GM12891 (cell line): ENCODE data around the gene BEGAIN.

Source experiments
- DNase-seq: peaks from one replicate; pipeline ENCODE4 v3.0.0; 2011; ENCODE audit warnings: low spot score; ENCODE audit not compliant: insufficient read length
- FAIRE-seq: peaks from 2 replicates; lab custom pipeline; 2011; peaks lifted over from hg19 to GRCh38; lab: Jason Lieb, UNC
- PAX5 ChIP-seq: IDR thresholded peaks from 2 replicates; pipeline ENCODE4 v1.6.1; 2011; ENCODE audit warnings: low read length, moderate library complexity, mild to moderate bottlenecking; ENCODE audit not compliant: insufficient read depth, severe bottlenecking
- POLR2A ChIP-seq: IDR thresholded peaks from 2 replicates; pipeline ENCODE4 v1.6.1; 2011; ENCODE audit warnings: low read depth, low read length, control low read depth
- POLR2AphosphoS5 ChIP-seq: IDR thresholded peaks from 2 replicates; pipeline ENCODE4 v1.6.1; 2011; ENCODE audit warnings: low read depth, low read length, control low read depth
- POU2F2 ChIP-seq: IDR thresholded peaks from 2 replicates; pipeline ENCODE4 v1.6.1; 2011; ENCODE audit warnings: low read depth, mild to moderate bottlenecking, control low read depth, low read length, moderate library complexity
- SPI1 ChIP-seq: IDR thresholded peaks from 2 replicates; pipeline ENCODE4 v1.6.1; 2011; ENCODE audit warnings: low read depth, low read length, control low read depth
- TAF1 ChIP-seq: IDR thresholded peaks from 2 replicates; pipeline ENCODE4 v1.6.1; 2011; ENCODE audit warnings: low read depth, low read length, control low read depth

BEGAIN gene

GRCh38 chr14:100585448-100586152 lies 1.6 kb downstream of the BEGAIN start:
- no peak for DNase-seq
- TF ChIP-seq POLR2AphosphoS5 = no peak
- TF ChIP-seq POLR2A = no peak
- no peak for TF ChIP-seq POU2F2
- no peak for FAIRE-seq

GRCh38 chr14:100584056-100585031 lies 2.9 kb downstream of the BEGAIN start:
- FAIRE-seq (no peak), DNase-seq (no peak)
- no peak for TF ChIP-seq POU2F2
- TF ChIP-seq TAF1 = no peak
- no peak for TF ChIP-seq SPI1
- no peak for TF ChIP-seq POLR2A
- no peak for TF ChIP-seq POLR2AphosphoS5
- TF ChIP-seq PAX5 = no peak

- DNase-seq (no peak), FAIRE-seq (no peak)
- TF ChIP-seq SPI1 = no peak
- no peak for TF ChIP-seq POLR2AphosphoS5
- no peak for TF ChIP-seq TAF1
- TF ChIP-seq PAX5 = no peak
- no peak for TF ChIP-seq POLR2A
- TF ChIP-seq POU2F2 = no peak
Observed at GRCh38 chr14:100583245-100583644, 4.0 kb downstream of the BEGAIN start.

- TF ChIP-seq POU2F2 = no peak
- TF ChIP-seq POLR2AphosphoS5 = no peak
- TF ChIP-seq PAX5 = no peak
- TF ChIP-seq SPI1 = no peak
- TF ChIP-seq TAF1 = no peak
- no peak for TF ChIP-seq POLR2A
- FAIRE-seq (no peak), DNase-seq (no peak)
Observed at GRCh38 chr14:100582496-100583165, 4.6 kb downstream of the BEGAIN start.

GRCh38 chr14:100581228-100582145 lies 5.7 kb downstream of the BEGAIN start:
- TF ChIP-seq POU2F2 = no peak
- TF ChIP-seq SPI1 = no peak
- no peak for TF ChIP-seq TAF1
- TF ChIP-seq PAX5 = no peak
- no peak for TF ChIP-seq POLR2AphosphoS5
- TF ChIP-seq POLR2A = no peak
- FAIRE-seq (no peak), DNase-seq (no peak)

GRCh38 chr14:100580316-100581227 lies 6.6 kb downstream of the BEGAIN start:
- DNase-seq (no peak), FAIRE-seq (no peak)
- no peak for TF ChIP-seq POU2F2
- TF ChIP-seq PAX5 = no peak
- no peak for TF ChIP-seq TAF1
- no peak for TF ChIP-seq SPI1
- no peak for TF ChIP-seq POLR2AphosphoS5
- no peak for TF ChIP-seq POLR2A

- FAIRE-seq (no peak), DNase-seq (no peak)
- no peak for TF ChIP-seq POLR2AphosphoS5
- no peak for TF ChIP-seq SPI1
- no peak for TF ChIP-seq POLR2A
- no peak for TF ChIP-seq PAX5
- no peak for TF ChIP-seq TAF1
Observed at GRCh38 chr14:100578552-100578951, 8.7 kb downstream of the BEGAIN start.

- no peak for FAIRE-seq
- no peak for DNase-seq
- TF ChIP-seq POLR2AphosphoS5 = no peak
- no peak for TF ChIP-seq PAX5
- TF ChIP-seq POLR2A = no peak
- no peak for TF ChIP-seq POU2F2
- TF ChIP-seq SPI1 = no peak
- TF ChIP-seq TAF1 = no peak
Observed at GRCh38 chr14:100577986-100578431, 9.2 kb downstream of the BEGAIN start.
